Mesendoderm (in vitro differentiated cells): Measurements from ENCODE around the gene IFI44L.

Source experiments
- DNase-seq: peaks from one replicate; pipeline ENCODE4 v3.0.0; 2013
- H2AK5ac ChIP-seq: 2 replicates; pipeline ENCODE4 v1.6.1; 2013; ENCODE audit warnings: low read length, inconsistent platforms
- H2BK120ac ChIP-seq: 2 replicates; pipeline ENCODE4 v1.6.1; 2013; ENCODE audit warnings: low read depth, mild to moderate bottlenecking, low read length, moderate library complexity, mixed read lengths
- H2BK15ac ChIP-seq: replicated peaks from 2 replicates; pipeline ENCODE4 v1.6.1; 2013; ENCODE audit warnings: low read depth, mild to moderate bottlenecking, moderate library complexity
- H2BK5ac ChIP-seq: 2 replicates; pipeline ENCODE4 v1.6.1; 2013; ENCODE audit warnings: low read length, inconsistent platforms
- H3K18ac ChIP-seq: 2 replicates; pipeline ENCODE4 v1.6.1; 2013; ENCODE audit warnings: mild to moderate bottlenecking, low read length, mixed read lengths
- H3K23ac ChIP-seq: one replicate; pipeline ENCODE4 v1.6.1; 2013; ENCODE audit warnings: low read length
- H3K27ac ChIP-seq: 2 replicates; pipeline ENCODE4 v1.5.1; 2013; ENCODE audit warnings: low read depth, mild to moderate bottlenecking, inconsistent platforms, low read length, moderate library complexity
- H3K27me3 ChIP-seq: 2 replicates; pipeline ENCODE4 v1.6.1; 2013; ENCODE audit warnings: low read length, control low read depth, mild to moderate bottlenecking, inconsistent platforms; ENCODE audit not compliant: insufficient read depth, poor library complexity
- H3K36me3 ChIP-seq: 2 replicates; pipeline ENCODE4 v1.6.1; 2013; ENCODE audit warnings: low read length, inconsistent platforms; ENCODE audit not compliant: control insufficient read depth, insufficient read depth
- H3K4ac ChIP-seq: one replicate; pipeline ENCODE4 v1.6.1; 2013; ENCODE audit warnings: low read depth, mild to moderate bottlenecking, low read length, moderate library complexity
- H3K4me1 ChIP-seq: 2 replicates; pipeline ENCODE4 v1.6.1; 2013; ENCODE audit warnings: low read depth, low read length, inconsistent platforms; ENCODE audit not compliant: control insufficient read depth
- H3K4me2 ChIP-seq: 2 replicates; pipeline ENCODE4 v1.6.1; 2013; ENCODE audit warnings: low read length
- H3K4me3 ChIP-seq: 2 replicates; pipeline ENCODE4 v1.5.1; 2013; ENCODE audit warnings: mild to moderate bottlenecking, low read length
- H3K56ac ChIP-seq: one replicate; pipeline ENCODE4 v1.6.1; 2013; ENCODE audit warnings: low read length
- H3K79me1 ChIP-seq: 2 replicates; pipeline ENCODE4 v1.6.1; 2013; ENCODE audit warnings: low read length, inconsistent platforms
- H3K79me2 ChIP-seq: 2 replicates; pipeline ENCODE4 v1.6.1; 2013; ENCODE audit warnings: mild to moderate bottlenecking, low read length; ENCODE audit not compliant: control insufficient read depth, insufficient read depth
- H3K9ac ChIP-seq: 2 replicates; pipeline ENCODE4 v1.6.1; 2013; ENCODE audit warnings: low read length, inconsistent platforms
- H4K5ac ChIP-seq: one replicate; pipeline ENCODE4 v1.6.1; 2013; ENCODE audit warnings: low read length
- H4K8ac ChIP-seq: one replicate; pipeline ENCODE4 v1.6.1; 2013; ENCODE audit warnings: low read depth, mild to moderate bottlenecking, control low read depth, low read length, moderate library complexity
- WGBS: extraction: QIAGEN DNeasy Blood & Tissue Kit; methylation state at CpG from one replicate; pipeline ENCODE4 v1.1.7; 2013; ENCODE audit warnings: low lambda C conversion rate, missing lambda C conversion rate; ENCODE audit not compliant: insufficient coverage; ENCODE audit errors: extremely low coverage; 5-methylcytosine and 5-hydroxymethylcytosine counted together

The IFI44L gene

DNA sequence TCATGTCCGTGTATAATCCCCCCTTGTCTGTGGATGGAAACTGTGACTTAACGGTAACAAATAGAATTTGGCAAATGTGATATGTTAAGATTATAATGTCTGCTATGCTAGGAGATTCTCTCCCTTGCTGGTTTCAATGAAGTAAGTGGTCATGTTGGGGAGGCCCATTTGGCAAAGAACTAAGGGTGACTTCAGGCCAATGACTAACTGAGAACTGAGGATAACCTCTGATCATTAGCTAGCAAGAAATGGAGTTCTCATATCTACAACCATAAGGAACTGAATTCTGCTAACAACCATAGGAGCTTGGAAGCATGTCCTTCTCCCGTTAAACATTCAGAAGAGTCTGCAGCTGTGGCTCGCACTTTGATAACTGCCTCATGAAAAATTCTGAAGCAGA lies 2.3 kb downstream of the IFI44L start:
- Histone ChIP-seq H3K36me3 (no peaks in the 10 kb centered on the region), H3K18ac (no peak overlapping the region), H3K79me1 (no peaks in the 10 kb centered on the region), H3K27ac (no peak overlapping the region), H2BK120ac (no peak overlapping the region), H3K4me3 (no peak overlapping the region), H3K4ac (no peak overlapping the region), H4K5ac (no peak overlapping the region), H4K8ac (no peak overlapping the region), H3K27me3 (no peaks in the 10 kb centered on the region), H3K4me1 (no peaks in the 10 kb centered on the region), H3K56ac (no peak overlapping the region), H3K79me2 (no peaks in the 10 kb centered on the region), H3K23ac (no peak overlapping the region), H3K4me2 (no peak overlapping the region), H2AK5ac (no peak overlapping the region), H2BK15ac (no peak overlapping the region), H3K9ac (no peak overlapping the region), H2BK5ac (no peak overlapping the region)
- WGBS = no CpG with 5 or more reads among the region's 4 CpGs
- DNase-seq = no peak

DNA sequence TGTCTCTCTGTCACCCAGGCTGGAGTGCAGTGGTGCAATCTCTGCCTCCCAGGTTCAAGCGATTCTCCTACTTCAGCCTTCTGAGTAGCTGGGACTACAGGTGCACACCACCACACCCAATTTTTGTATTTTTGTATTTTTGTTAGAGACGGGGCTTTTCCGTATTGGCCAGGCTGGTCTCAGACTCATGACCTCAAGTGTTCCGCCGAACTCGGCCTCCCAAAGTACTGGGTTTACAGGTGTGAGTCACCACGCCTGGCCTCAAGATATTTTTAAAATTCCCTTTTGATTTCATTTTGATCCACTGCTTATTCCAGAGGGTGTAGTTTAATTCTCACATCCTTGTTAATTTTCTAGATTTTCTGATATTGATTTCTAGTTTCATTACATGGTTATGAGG lies 3.8 kb downstream of the IFI44L start:
- no peak overlapping the region for H3K4me3 ChIP-seq
- DNase-seq = no peak
- no CpG with 5 or more reads among the region's 7 CpGs for WGBS
- H3K79me1 ChIP-seq = no peaks in the 10 kb centered on the region
- H4K5ac ChIP-seq = no peak overlapping the region
- H4K8ac ChIP-seq = no peak overlapping the region
- no peaks in the 10 kb centered on the region for H3K4me1 ChIP-seq
- no peaks in the 10 kb centered on the region for H3K27me3 ChIP-seq
- no peak overlapping the region for H3K4me2 ChIP-seq
- no peak overlapping the region for H2BK5ac ChIP-seq
- H3K56ac ChIP-seq = no peak overlapping the region
- H2BK15ac ChIP-seq = no peak overlapping the region
- H3K27ac ChIP-seq = no peak overlapping the region
- H3K23ac ChIP-seq = no peak overlapping the region
- H3K79me2 ChIP-seq = no peaks in the 10 kb centered on the region
- no peak overlapping the region for H3K18ac ChIP-seq
- no peak overlapping the region for H2AK5ac ChIP-seq
- H2BK120ac ChIP-seq = no peak overlapping the region
- no peak overlapping the region for H3K4ac ChIP-seq
- no peaks in the 10 kb centered on the region for H3K36me3 ChIP-seq
- H3K9ac ChIP-seq = no peak overlapping the region

GRCh38 chr1:78627321-78627720 lies 7.1 kb downstream of the IFI44L start:
- no peak overlapping the region for H3K4me3 ChIP-seq
- H3K9ac ChIP-seq = no peak overlapping the region
- H3K27ac ChIP-seq = no peak overlapping the region
- no peaks in the 10 kb centered on the region for H3K36me3 ChIP-seq
- no peak overlapping the region for H2BK15ac ChIP-seq
- no peak overlapping the region for H4K8ac ChIP-seq
- H4K5ac ChIP-seq = no peak overlapping the region
- H3K79me2 ChIP-seq = no peaks in the 10 kb centered on the region
- no CpG with 5 or more reads among the region's 1 CpG for WGBS
- H3K4me1 ChIP-seq = no peaks in the 10 kb centered on the region
- no peak overlapping the region for H2BK5ac ChIP-seq
- H3K18ac ChIP-seq = no peak overlapping the region
- H3K4ac ChIP-seq = no peak overlapping the region
- H3K79me1 ChIP-seq = no peaks in the 10 kb centered on the region
- H3K23ac ChIP-seq = no peak overlapping the region
- H3K27me3 ChIP-seq = no peaks in the 10 kb centered on the region
- H3K4me2 ChIP-seq = no peak overlapping the region
- no peak for DNase-seq
- no peak overlapping the region for H2AK5ac ChIP-seq
- H3K56ac ChIP-seq = no peak overlapping the region
- no peak overlapping the region for H2BK120ac ChIP-seq

DNA sequence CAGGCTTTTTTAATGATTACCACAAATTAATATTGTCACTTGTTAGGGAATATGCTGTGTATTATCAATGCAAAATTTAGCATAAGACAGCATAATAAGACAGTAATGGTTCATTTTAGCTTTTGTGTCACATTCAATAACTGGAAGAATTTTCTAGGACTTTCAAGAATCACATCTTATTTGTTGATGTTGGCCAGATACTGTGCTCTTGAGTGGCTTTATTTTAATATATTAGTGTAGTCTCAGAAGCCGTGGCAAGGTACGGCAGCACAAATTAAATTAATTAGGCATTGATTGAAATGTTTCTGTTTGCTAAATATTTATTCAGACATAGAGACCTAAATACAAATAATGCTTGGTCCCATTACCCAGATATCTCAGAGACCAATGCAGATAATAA lies 10.4 kb downstream of the IFI44L start:
- no peak overlapping the region for H3K27ac ChIP-seq
- no peak overlapping the region for H2BK15ac ChIP-seq
- no peaks in the 10 kb centered on the region for H3K36me3 ChIP-seq
- no peaks in the 10 kb centered on the region for H3K79me1 ChIP-seq
- H2BK5ac ChIP-seq = no peak overlapping the region
- no peaks in the 10 kb centered on the region for H3K4me1 ChIP-seq
- H3K4ac ChIP-seq = no peak overlapping the region
- WGBS = no CpG with 5 or more reads among the region's 2 CpGs
- no peak overlapping the region for H3K4me3 ChIP-seq
- H3K27me3 ChIP-seq = no peaks in the 10 kb centered on the region
- H3K4me2 ChIP-seq = no peak overlapping the region
- no peak overlapping the region for H3K18ac ChIP-seq
- no peak overlapping the region for H4K5ac ChIP-seq
- no peaks in the 10 kb centered on the region for H3K79me2 ChIP-seq
- H3K9ac ChIP-seq = no peak overlapping the region
- H4K8ac ChIP-seq = no peak overlapping the region
- no peak overlapping the region for H2AK5ac ChIP-seq
- no peak overlapping the region for H3K56ac ChIP-seq
- DNase-seq = no peak
- H3K23ac ChIP-seq = no peak overlapping the region
- no peak overlapping the region for H2BK120ac ChIP-seq

DNA sequence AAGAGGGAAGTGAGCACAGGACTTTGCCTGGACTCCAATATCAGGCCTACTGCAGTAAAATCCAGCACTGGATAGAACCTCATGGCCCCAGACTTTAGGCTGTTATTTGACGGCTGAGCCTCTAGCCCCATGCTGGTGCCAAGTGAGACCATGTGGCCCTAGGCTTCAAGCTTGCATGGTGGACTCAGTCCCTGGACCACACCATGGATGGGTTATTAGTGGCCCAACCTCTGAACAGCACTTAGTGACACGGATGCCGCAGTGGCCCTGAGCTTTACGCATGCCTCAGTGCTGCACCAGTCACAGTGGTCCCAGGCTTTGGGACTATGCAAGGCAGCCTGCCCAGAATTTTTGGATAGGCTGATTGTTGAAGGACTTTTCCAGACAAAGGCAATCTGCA lies 13.0 kb downstream of the IFI44L start:
- no peaks in the 10 kb centered on the region for H3K4me1 ChIP-seq
- no peak overlapping the region for H4K5ac ChIP-seq
- H2AK5ac ChIP-seq = no peak overlapping the region
- H3K79me2 ChIP-seq = no peaks in the 10 kb centered on the region
- H3K36me3 ChIP-seq = no peaks in the 10 kb centered on the region
- no CpG with 5 or more reads among the region's 4 CpGs for WGBS
- no peak overlapping the region for H2BK15ac ChIP-seq
- no peak overlapping the region for H3K23ac ChIP-seq
- no peak overlapping the region for H2BK120ac ChIP-seq
- H3K4ac ChIP-seq = no peak overlapping the region
- no peak overlapping the region for H3K4me2 ChIP-seq
- no peak overlapping the region for H2BK5ac ChIP-seq
- no peak overlapping the region for H3K4me3 ChIP-seq
- no peaks in the 10 kb centered on the region for H3K79me1 ChIP-seq
- H3K9ac ChIP-seq = no peak overlapping the region
- H4K8ac ChIP-seq = no peak overlapping the region
- no peaks in the 10 kb centered on the region for H3K27me3 ChIP-seq
- no peak overlapping the region for H3K56ac ChIP-seq
- no peak overlapping the region for H3K27ac ChIP-seq
- no peak overlapping the region for H3K18ac ChIP-seq
- no peak for DNase-seq

DNA sequence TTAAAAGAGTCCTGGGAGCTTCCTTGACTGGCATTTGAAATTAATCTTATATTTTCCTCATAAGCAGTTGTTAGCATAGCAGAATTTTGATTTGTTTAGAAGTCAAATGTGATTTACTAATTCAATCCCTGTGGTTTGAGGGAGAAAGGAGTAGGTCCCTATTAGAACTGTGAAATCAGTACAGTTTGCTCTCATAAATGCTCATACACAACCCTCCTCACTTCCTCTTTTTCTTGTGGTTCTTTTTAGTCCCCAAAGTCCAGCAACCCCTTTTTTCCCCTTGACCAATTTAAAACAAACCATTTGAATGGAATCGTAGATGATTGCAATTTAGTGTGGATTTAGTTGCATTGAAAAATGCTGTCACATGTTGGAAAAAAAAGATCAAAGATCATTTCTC lies 20.2 kb downstream of the IFI44L start:
- Histone ChIP-seq H3K36me3 (no peaks in the 10 kb centered on the region), H3K18ac (no peak overlapping the region), H3K79me2 (no peaks in the 10 kb centered on the region), H3K4me2 (no peak overlapping the region), H3K27me3 (no peaks in the 10 kb centered on the region), H3K27ac (no peak overlapping the region), H3K4ac (no peak overlapping the region), H3K23ac (no peak overlapping the region), H2BK120ac (no peak overlapping the region), H2BK15ac (no peak overlapping the region), H3K4me1 (no peaks in the 10 kb centered on the region), H3K79me1 (no peaks in the 10 kb centered on the region), H4K5ac (no peak overlapping the region), H3K4me3 (no peak overlapping the region), H2BK5ac (no peak overlapping the region), H3K56ac (no peak overlapping the region), H2AK5ac (no peak overlapping the region), H4K8ac (no peak overlapping the region), H3K9ac (no peak overlapping the region)
- DNase-seq = no peak
- WGBS = no CpG with 5 or more reads among the region's 1 CpG
